NCI-H345 treated with DMSO at 0.1 percent for 48 hours (cell line): ENCODE results near the gene TMEM86B.

Experiments
- DNase-seq: peaks from one replicate; lab custom pipeline; 2025; ENCODE audit not compliant: unreplicated experiment; lab: John Stamatoyannopoulos, UW

The TMEM86B gene

GRCh38 chr19:55257461-55258420 is 29.2 kb upstream of the TMEM86B start:
- no peak for DNase-seq

- DNase-seq: no peak
Observed at GRCh38 chr19:55256562-55257460, 28.2 kb upstream of the TMEM86B start.

- no peak for DNase-seq
Observed at GRCh38 chr19:55255618-55256423, 27.3 kb upstream of the TMEM86B start.

- no peak for DNase-seq
Observed at GRCh38 chr19:55254625-55254977, 26.0 kb upstream of the TMEM86B start.

GRCh38 chr19:55253842-55254624 is 25.5 kb upstream of the TMEM86B start:
- no peak for DNase-seq

GRCh38 chr19:55252760-55253663 is 24.4 kb upstream of the TMEM86B start:
- DNase-seq: no peak

GRCh38 chr19:55251341-55252081 is 22.9 kb upstream of the TMEM86B start:
- no peak for DNase-seq

- DNase-seq: no peak
Observed at GRCh38 chr19:55250262-55251036, 21.9 kb upstream of the TMEM86B start.

GRCh38 chr19:55249841-55250240 is 21.3 kb upstream of the TMEM86B start:
- no peak for DNase-seq

- DNase-seq: no peak
Observed at GRCh38 chr19:55248704-55249103, 20.1 kb upstream of the TMEM86B start.

GRCh38 chr19:55248166-55248675 is 19.7 kb upstream of the TMEM86B start:
- no peak for DNase-seq

- DNase-seq: no peak
Observed at GRCh38 chr19:55247621-55248099, 19.1 kb upstream of the TMEM86B start.

GRCh38 chr19:55246462-55247451 is 18.2 kb upstream of the TMEM86B start:
- DNase-seq: no peak

GRCh38 chr19:55245236-55245904 is 16.8 kb upstream of the TMEM86B start:
- no peak for DNase-seq

- no peak for DNase-seq
Observed at GRCh38 chr19:55244004-55244680, 15.6 kb upstream of the TMEM86B start.
